Heart right ventricle (tissue), 16 donors: ENCODE results near the gene CAPN3. TPM values are rescaled to one million over a fixed set of nuclear protein-coding genes. Genes with fewer than 3 reads are reported as not detected.

ENCODE experiments used
- ATAC-seq, 8 donors: fragments of 200-7000 bp; cut with Tn5 transposase; one replicate each; pipeline ENCODE4 v1.9.1; 2020; ENCODE audit warnings: mild to moderate bottlenecking in 8 of 8, moderate library complexity in 8 of 8, moderate number of reproducible peaks in 1 of 8
- DNase-seq, 2 donors: peaks; one replicate each; pipeline ENCODE4 v3.0.0-alpha.2; 2020
- H3K27ac ChIP-seq, 10 donors: fragments of 200-600 bp; sonication (generic) in 2 of 10; one replicate each; pipeline versions ENCODE4 v1.5.0 to v1.8.0; 2020 to 2022; ENCODE audit warnings: mild to moderate bottlenecking in 3 of 10
- H3K27me3 ChIP-seq, 7 donors: fragments of 200-600 bp; one replicate each; pipeline ENCODE4 v1.8.0; 2021 to 2022; ENCODE audit warnings: mild to moderate bottlenecking in 2 of 7
- H3K36me3 ChIP-seq, 9 donors: fragments of 200-600 bp; sonication (generic) in 1 of 9; one replicate each; pipeline versions ENCODE4 v1.5.0 to v1.8.0; 2020 to 2022; ENCODE audit warnings: mild to moderate bottlenecking in 2 of 9
- H3K4me1 ChIP-seq, 9 donors: fragments of 200-600 bp; sonication (generic) in 1 of 9; one replicate each; pipeline versions ENCODE4 v1.5.0 to v1.8.0; 2020 to 2022; ENCODE audit warnings: mild to moderate bottlenecking in 4 of 9
- H3K4me3 ChIP-seq, 10 donors: fragments of 200-600 bp; sonication (generic) in 2 of 10; one replicate each; pipeline versions ENCODE4 v1.5.0 to v1.8.0; 2020 to 2022; ENCODE audit warnings: mild to moderate bottlenecking in 7 of 10, moderate library complexity in 2 of 10
- H3K9me3 ChIP-seq, 11 donors: fragments of 200-600 bp in 10 of 11; sonication (generic) in 2 of 11; one replicate each; pipeline versions ENCODE4 v1.5.0 to v1.8.0; 2013 to 2022; ENCODE audit warnings: mild to moderate bottlenecking in 2 of 11, control low read depth in 1 of 11, moderate library complexity in 1 of 11
- CTCF ChIP-seq, 9 donors: fragments of 200-600 bp; sonication (generic) in 2 of 9; IDR thresholded peaks; one replicate each; pipeline versions ENCODE4 v1.5.0 to v1.8.0; 2021 to 2022; ENCODE audit warnings: antibody characterized with exemption in 9 of 9, mild to moderate bottlenecking in 5 of 9, moderate library complexity in 1 of 9
- WGBS, 2 donors: extraction: QIAGEN DNeasy Blood & Tissue Kit; methylation state at CpG; one replicate each; pipeline ENCODE4 v1.1.7; 2013; ENCODE audit warnings: inconsistent platforms in 1 of 2; 5-methylcytosine and 5-hydroxymethylcytosine counted together
- intact Hi-C, 10 donors: fragments of 100-400 bp; cut with DNase I; formaldehyde crosslinking; loops; one replicate each; pipeline versions ENCODE4 v1.11.1 to v1.14.2; 2022
- polyA plus RNA-seq, 2 donors: library from polyadenylated mRNA; stranded (reverse); fragments of 200-250 nt; gene quantifications; one replicate each; pipeline ENCODE4 v1.2.3, GENCODE V29; 2013
- total RNA-seq, 10 donors: library from RNA; stranded (reverse); fragmentation: NEBNext Ultra II Directional in 3 of 10; extraction: Animal tissue kit (Norgen Biotek cat#: 25700) in 3 of 10; gene quantifications; one replicate each; pipeline versions ENCODE4 v1.2.1 to v1.2.4, GENCODE V29; 2021 to 2023
- donor health status: Arrhythmogenic right ventricular cardiomyopathy.
- donor health status: ischemic (EF 13 %, LVEDD 7.1; RV severe dilation, severe dysfunction).
- donor health status: healthy with polysubstance abuse.
- donor health status: DM: no; HTN: yes; CAD: no.
- donor health status: DM: no; HTN: no; CAD: no.
- donor health status: ischemic (EF 25% LVEDD 6.9; RV normal size, moderate dysfunction).
- donor health status: ischemic (EF 25% LVEDD 5.7; RV mildly dilated, moderate dysfunction).
- donor health status: healthy.
- donor health status: DM: yes; HTN: yes; CAD: no.
- donor health status: Ischemic cardiomyopathy.
- donor health status: ischemic (EF 35%, LVEDD 5.7; RV mildly dilated, moderate dysfunction).
- donor health status: nonischemic (EF 11% LVEDD 7.7; RV severe dilation, severe dysfunction).
- donor health status: DM: yes; HTN: yes; CAD: no.
- donor health status: PGD.
- donor health status: ischemic (EF 29% LVEDD 5.4; RV normal size, mild dysfunction).
- donor health status: nonischemic (EF 23%, LVEDD 6.1; RV moderate dilation, normal function).

Gene CAPN3
- total and polyA plus RNA-seq, 12 donors = 2.6 to 33.9 (median 5.7) TPM

GRCh38 chr15:42338500-42338899, 20.8 kb upstream of the CAPN3 start:
- ATAC-seq = no peak
- no peak for TF ChIP-seq CTCF (IDR thresholded peaks at IDR 0.05)
- Histone ChIP-seq H3K4me3 (no peak overlapping the region), H3K36me3 (peaks cover 0 to 52% (median 9%) of the 10 kb centered on the region in 9 donors), H3K9me3 (peaks cover 0 to 30% (median 7%) of the 10 kb centered on the region in 11 donors), H3K27ac (peak overlapping the region in 5 of 10 donors; percentile 8 to 43 (median 12)), H3K27me3 (no peaks in the 10 kb centered on the region), H3K4me1 (peaks cover 0 to 9% (median 5%) of the 10 kb centered on the region in 9 donors)
- intact Hi-C loops = no loop called here
- DNase-seq = no peak
- WGBS, 2 donors = 18 to 26% methylated on average over 2 of the region's 2 CpGs

GRCh38 chr15:42343596-42344232, 15.6 kb upstream of the CAPN3 start:
- no peak for ATAC-seq
- TF ChIP-seq CTCF (IDR thresholded peaks at IDR 0.05) = no peak
- intact Hi-C loops = no loop called here
- Histone ChIP-seq H3K4me1 (peaks cover 0 to 11% (median 3%) of the 10 kb centered on the region in 9 donors), H3K27ac (peak overlapping the region in 1 of 10 donors; percentile 8), H3K4me3 (no peak overlapping the region), H3K36me3 (peaks cover 0 to 87% (median 18%) of the 10 kb centered on the region in 9 donors), H3K27me3 (no peaks in the 10 kb centered on the region), H3K9me3 (no peaks in the 10 kb centered on the region)
- WGBS, 2 donors = 87 to 93% methylated on average over 6 of the region's 6 CpGs
- no peak for DNase-seq

- TF ChIP-seq CTCF (IDR thresholded peaks at IDR 0.05) = no peak
- no peak for DNase-seq
- H3K9me3 ChIP-seq = no peaks in the 10 kb centered on the region
- 34 to 52% methylated on average over 5 of the region's 5 CpGs for WGBS, 2 donors
- H3K4me1 ChIP-seq = peaks cover 0 to 9% (median 0%) of the 10 kb centered on the region in 9 donors
- peak in 6 of 8 donors; percentile 17 to 65 (median 44) for ATAC-seq
- H3K36me3 ChIP-seq = peaks cover 0 to 97% (median 27%) of the 10 kb centered on the region in 9 donors
- H3K4me3 ChIP-seq = no peak overlapping the region
- H3K27me3 ChIP-seq = no peaks in the 10 kb centered on the region
- intact Hi-C loops = no loop called here
- peak overlapping the region in 1 of 10 donors; percentile 18 for H3K27ac ChIP-seq
Observed at GRCh38 chr15:42344763-42345162, 14.5 kb upstream of the CAPN3 start.

GRCh38 chr15:42345504-42345903, 13.8 kb upstream of the CAPN3 start:
- H3K4me1 ChIP-seq = peaks cover 0 to 9% (median 0%) of the 10 kb centered on the region in 9 donors
- intact Hi-C loops = no loop called here
- no peaks in the 10 kb centered on the region for H3K9me3 ChIP-seq
- DNase-seq (no peak), ATAC-seq (no peak)
- no peak overlapping the region for H3K4me3 ChIP-seq
- no peaks in the 10 kb centered on the region for H3K27me3 ChIP-seq
- 92% methylated on average over 3 of the region's 3 CpGs for WGBS, 2 donors
- no peak for TF ChIP-seq CTCF (IDR thresholded peaks at IDR 0.05)
- no peak overlapping the region for H3K27ac ChIP-seq
- H3K36me3 ChIP-seq = peaks cover 0 to 98% (median 27%) of the 10 kb centered on the region in 9 donors
